Inflammatory macrophage treated with lipopolysaccharide for 1 hour (primary cell): Measurements from ENCODE around the gene SLC6A19.

ENCODE experiments used
- DNase-seq, 2 donors: peaks; one replicate each; pipeline ENCODE4 v3.0.0-alpha.2; 2020 to 2022

SLC6A19 gene

DNA sequence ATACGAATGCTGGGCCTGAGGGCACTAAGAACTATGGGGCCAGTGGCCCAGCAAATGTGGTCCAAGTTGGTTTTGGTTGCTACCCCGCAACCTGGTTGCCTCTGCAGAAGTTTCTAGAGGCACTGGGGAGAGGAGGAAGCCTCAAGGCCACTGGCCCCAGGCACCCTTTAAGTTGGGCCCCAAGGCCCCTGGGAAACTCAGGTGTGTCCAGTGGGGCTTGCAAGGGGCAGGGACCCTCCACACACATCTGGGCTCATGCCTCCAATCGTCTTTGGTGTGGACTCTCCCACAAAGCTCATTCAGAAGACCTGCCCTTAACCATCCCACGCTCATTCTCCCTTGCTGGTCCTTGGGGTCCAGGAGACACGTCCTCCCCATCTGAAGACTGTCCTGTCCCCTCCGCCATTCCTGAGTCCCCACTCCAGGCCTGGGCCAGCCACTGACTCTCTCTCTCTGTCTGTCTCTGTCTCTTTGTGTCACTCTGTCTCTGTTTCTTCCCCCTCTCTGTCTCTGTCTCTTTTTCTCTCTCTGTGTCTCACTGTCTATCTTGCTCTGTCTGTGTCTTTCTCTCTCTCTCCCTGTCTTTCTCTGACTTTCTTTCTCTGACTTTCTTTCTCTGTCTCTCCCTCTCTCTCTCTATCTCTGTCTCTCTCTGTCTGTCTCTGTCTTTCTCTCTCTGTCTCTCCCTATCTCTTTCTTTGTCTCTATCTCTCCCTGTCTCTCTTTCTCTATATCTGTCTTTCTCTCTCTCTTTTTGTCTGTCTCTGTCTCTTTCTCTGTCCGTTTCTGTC, 3.3 kb upstream of the SLC6A19 start:
- no peak for DNase-seq

GRCh38 chr5:1199340-1199648, 2.1 kb upstream of the SLC6A19 start:
- no peak for DNase-seq

GRCh38 chr5:1199649-1200494, 1.5 kb upstream of the SLC6A19 start:
- DNase-seq, result no peak

GRCh38 chr5:1200495-1201326, 684 bp upstream of the SLC6A19 start:
- no peak for DNase-seq

- no peak for DNase-seq
Measured at GRCh38 chr5:1202026-1202797, 817 bp downstream of the SLC6A19 start.

DNA sequence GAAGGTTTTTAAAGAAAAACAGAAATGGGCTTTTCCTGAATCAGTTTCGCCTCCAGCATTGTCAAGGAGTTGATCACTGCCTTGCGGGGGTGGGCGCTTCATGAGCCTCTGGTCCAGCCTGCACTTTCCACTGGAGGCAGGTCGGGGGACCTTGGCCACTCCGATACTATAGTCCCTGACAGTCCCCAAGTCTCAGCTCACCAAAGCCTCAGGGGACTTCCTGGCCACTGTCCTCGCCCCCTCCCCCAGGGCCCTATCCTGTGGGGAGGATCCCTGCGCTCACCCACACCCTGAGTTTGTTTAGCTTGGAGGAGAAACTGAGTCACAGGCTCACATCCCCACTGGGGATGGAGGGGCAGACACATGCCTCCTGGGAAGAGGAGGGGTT, 1.4 kb downstream of the SLC6A19 start:
- DNase-seq, result no peak

DNA sequence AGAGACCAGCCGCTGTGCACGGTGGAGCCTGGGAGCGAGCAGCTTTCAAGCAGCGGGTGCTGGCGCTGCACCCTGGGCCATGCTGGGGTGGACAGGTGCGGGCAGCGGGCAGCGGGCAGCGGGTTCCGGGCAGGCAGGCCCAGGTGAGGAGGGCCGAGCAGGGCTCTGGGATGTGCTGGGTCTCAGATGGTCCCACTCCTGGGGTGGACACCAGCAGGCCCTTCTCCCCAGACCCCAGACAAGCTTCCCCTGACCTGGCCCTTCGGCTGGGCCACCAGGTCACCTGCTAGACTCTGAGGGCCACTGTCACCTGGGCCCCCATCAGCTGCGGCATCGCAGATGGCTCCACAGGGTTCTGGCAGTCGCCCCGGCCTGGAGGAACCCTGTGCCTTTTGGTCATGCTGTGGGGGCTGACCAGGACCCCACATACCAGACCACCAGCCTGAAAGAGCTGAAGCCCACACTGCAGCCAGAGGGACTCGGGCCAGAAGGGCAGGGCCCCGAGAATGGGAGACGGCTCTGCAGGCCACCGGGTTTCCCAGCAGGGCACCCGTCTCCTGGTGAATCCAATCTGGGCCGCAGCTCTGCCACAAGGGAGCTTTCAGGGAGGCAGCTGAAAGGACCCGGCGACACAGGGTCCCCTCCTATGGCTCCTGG, 2.0 kb downstream of the SLC6A19 start:
- DNase-seq, result no peak

- DNase-seq, result no peak
Measured at GRCh38 chr5:1203968-1204692, 2.7 kb downstream of the SLC6A19 start.

DNA sequence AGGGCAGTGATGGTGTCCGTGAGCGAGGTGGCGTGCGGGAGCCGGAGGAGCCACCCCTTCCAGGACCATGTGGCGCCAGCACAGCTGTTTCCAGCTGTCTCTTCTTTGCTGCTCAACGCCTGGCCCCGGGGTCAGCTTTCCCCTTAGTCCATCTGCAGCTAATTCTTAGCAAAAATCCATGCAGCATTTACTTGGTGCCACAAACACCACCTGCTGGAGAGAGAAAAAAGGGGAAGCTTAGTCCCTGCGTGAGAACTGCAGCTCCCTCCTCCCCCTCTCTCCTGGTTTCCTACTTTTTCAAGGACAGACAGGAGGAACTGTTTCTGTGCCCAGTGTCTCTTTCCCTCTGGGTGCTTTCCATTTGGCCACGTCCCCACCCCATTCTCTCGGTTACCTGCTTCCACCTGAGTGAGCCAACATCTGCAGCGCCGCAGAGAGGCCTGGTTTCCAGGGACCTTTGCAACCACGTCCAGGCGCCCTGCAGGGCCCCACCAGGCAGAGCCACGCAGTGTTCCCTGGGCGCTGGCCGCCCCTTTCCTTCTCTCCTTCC, 3.4 kb downstream of the SLC6A19 start:
- peak; percentile 1 to 7 for DNase-seq

GRCh38 chr5:1205255-1206180, 4.1 kb downstream of the SLC6A19 start:
- DNase-seq, result no peak

DNA sequence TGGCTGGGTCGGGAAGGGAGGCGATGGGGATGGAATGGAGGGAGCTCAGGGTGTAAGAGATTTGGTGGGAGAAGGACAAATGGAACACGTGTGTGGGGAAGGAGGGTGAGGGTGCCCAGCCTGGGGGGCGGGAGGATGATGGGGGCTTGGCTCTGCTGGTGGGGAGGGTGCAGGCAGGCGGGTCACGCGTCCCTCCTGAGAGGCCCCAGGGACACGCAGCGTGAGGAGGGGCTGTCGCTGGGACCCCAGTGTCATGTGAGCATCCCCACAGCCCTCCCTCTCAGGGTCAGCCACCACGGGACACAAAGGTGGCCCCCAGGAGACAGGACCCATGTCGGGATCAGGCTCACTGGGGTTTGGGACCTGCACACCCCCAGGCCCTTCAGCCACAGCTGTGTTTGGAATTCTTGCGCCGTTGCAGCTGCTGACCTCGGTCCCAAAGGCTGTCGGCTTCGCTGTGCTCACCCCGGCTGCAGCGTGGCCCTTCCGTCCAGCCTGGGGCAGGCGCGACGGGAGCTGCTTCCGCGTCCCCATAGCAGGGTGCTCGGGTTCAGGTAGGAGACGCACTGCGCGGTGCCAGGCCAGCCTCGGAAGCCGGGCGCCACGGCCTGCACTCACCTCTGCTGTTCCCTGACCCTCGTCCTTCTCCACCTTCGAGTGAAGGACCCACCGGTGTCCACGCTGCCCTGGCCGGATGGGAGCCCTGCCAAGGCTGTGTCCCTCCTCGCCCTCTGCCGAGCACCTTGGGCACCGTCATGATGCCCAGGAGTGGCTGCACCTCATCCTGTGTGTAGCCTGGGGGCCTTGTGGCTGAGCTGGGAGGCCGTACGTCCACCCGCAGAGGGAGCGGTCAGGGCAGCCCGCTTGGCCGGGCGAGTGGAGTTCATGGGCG, 5.4 kb downstream of the SLC6A19 start:
- no peak for DNase-seq

- no peak for DNase-seq
Measured at GRCh38 chr5:1207555-1207954, 6.2 kb downstream of the SLC6A19 start.

DNA sequence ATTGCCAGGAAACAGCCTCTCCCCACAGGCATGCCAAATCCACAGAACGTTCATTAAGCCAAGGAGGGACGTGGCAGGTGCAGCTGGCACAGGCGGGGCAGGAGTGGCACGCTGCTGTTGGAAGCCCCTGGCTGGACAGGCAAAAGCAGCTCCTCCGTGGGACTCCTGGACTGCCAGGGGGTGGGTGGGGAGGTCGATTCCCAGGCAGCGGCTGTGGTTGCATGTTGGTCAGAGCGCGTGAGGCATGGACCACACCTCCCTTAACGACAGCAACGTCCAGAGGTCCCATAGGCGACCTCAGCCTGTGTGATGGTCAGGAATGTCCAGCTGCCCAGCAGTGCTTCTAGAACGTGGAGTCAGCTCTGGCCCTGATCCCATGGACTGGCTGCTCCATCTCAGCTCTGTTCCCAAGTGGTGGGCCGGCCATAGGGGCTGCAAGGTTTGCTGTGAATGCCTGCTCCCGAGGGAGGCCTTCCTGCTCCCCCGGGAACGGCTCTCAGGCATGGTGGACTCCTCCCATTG, 6.9 kb downstream of the SLC6A19 start:
- DNase-seq, result no peak

- DNase-seq, result no peak
Measured at GRCh38 chr5:1208743-1209488, 7.5 kb downstream of the SLC6A19 start.

DNA sequence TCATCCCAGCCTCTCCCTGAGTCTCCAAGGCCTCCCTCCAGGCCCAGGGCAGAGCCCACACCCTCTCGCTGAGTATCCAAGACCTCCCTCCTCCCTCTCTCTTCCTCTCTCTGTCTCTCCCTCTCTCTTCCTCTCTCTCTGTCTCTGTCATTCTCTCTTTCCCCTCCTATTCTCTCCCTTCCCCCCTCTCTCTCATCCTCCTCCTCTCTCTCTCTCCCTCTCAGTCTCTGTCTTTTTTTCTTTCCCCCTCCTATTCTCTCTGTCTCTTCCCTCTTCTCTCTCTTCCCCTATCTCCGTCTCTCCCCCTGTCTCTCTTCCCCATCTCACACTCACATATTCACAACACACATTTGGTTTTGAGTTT, 8.1 kb downstream of the SLC6A19 start:
- DNase-seq, result no peak

DNA sequence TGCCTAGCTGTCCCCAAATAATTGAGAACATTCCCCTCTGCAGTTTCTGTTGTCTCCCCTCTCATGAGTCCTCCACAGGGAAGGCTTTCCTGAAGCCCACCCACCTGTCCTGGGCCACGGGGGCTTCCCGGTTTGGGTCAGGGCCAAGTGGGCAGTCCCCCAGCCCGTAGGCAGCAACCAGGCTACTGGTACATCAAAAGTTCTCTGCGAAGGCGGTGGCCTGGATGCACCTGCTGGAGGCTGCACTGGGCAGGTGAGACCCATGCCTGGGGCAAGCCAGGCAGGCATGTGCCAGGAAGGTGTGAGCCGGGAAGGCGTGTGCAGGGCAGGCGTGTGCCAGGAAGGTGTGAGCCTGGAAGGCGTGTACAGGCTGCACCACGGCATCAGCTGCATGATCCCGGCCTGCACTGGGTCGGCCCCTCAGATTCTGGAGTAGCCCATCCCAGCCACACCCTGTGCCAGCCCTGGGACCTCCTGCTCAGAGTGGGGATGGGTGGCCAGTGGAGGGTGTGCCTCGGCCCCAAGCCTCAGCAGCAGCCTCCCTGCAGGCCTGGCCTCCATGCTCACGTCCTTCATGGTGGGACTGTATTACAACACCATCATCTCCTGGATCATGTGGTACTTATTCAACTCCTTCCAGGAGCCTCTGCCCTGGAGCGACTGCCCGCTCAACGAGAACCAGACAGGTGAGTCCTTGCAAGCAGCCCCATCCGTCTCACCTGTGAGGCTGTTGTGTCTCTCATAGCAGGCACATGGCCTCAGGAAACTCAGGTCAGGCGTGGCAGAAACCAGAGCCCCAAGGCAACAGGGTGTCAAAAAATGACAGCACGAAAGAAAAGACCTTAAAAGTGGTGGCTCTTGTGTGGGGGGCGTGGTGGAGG, 8.7 kb downstream of the SLC6A19 start:
- no peak for DNase-seq

DNA sequence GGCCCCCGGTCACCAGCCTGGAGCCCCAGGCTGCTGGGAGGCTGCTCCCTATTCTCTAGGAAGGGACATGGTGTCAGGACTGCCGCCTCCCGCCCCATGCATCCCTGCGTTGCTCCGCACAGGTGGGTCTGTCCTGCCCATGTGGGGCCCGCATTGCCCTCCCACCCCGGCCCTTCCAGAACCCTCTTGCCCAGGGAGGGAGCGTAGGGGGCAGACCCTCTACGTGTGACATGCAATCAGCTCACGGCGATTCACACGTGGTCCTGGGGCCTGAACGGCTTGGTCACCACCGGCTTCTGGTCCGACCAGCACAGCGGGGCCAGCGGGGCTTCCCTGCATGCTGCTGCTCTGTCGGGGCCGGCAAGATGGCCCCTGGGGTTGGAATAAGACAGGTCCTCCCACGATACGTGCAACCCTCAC, 9.4 kb downstream of the SLC6A19 start:
- no peak for DNase-seq
